GM21825 (cell line): ENCODE measurements around the gene RNU7-1.

Experiments used
- ATAC-seq: cut with Tn5 transposase; IDR thresholded peaks from one replicate; pipeline ENCODE4 v1.9.1; 2021; ENCODE audit warnings: mild to moderate bottlenecking, moderate library complexity; ENCODE audit not compliant: unreplicated experiment

The RNU7-1 gene

DNA sequence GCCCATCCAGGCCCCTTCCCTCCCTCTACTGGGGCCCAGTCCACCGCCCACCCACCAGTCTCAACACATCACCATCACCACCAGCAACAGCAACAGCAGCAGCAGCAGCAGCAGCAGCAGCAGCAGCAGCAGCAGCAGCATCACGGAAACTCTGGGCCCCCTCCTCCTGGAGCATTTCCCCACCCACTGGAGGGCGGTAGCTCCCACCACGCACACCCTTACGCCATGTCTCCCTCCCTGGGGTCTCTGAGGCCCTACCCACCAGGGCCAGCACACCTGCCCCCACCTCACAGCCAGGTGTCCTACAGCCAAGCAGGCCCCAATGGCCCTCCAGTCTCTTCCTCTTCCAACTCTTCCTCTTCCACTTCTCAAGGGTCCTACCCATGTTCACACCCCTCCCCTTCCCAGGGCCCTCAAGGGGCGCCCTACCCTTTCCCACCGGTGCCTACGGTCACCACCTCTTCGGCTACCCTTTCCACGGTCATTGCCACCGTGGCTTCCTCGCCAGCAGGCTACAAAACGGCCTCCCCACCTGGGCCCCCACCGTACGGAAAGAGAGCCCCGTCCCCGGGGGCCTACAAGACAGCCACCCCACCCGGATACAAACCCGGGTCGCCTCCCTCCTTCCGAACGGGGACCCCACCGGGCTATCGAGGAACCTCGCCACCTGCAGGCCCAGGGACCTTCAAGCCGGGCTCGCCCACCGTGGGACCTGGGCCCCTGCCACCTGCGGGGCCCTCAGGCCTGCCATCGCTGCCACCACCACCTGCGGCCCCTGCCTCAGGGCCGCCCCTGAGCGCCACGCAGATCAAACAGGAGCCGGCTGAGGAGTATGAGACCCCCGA lies 6.8 kb upstream of the RNU7-1 start:
- ATAC-seq, result no peak

- ATAC-seq, result peak; percentile 84
Measured at GRCh38 chr12:6937481-6938352, 5.9 kb upstream of the RNU7-1 start.

GRCh38 chr12:6938353-6939190 lies 5.0 kb upstream of the RNU7-1 start:
- no peak for ATAC-seq

DNA sequence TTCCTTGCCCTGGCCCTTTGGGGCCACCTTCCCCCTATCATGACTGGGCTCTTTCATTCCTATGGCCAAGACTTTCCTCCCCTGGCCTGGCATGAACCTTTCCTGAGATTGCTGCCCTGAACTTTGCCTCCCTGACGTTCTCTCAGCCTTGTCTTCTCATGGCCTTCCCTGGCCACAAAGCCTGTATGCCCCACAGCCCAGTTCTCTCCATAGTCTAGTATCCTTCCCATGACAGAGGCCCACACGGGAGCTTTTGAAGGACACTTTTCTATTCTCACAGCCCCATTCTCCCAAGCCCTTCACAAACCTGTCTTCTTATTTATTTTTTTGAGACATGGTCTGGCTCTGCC lies 4.5 kb upstream of the RNU7-1 start:
- ATAC-seq, result no peak

DNA sequence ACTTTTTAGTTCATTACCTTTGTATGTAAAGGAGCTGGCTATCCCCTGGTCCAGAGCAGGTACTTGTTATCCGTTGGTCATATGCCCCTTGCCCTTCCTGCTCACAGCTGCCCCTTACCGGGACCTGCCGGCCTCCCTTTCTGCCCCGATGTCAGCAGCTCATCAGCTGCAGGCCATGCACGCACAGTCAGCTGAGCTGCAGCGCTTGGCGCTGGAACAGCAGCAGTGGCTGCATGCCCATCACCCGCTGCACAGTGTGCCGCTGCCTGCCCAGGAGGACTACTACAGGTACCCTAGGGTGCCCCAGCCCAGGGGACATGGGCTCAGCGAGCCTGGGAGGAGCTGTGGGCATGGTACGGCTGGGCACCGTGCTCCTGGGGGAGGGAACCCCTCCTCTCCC lies 2.3 kb upstream of the RNU7-1 start:
- no peak for ATAC-seq

DNA sequence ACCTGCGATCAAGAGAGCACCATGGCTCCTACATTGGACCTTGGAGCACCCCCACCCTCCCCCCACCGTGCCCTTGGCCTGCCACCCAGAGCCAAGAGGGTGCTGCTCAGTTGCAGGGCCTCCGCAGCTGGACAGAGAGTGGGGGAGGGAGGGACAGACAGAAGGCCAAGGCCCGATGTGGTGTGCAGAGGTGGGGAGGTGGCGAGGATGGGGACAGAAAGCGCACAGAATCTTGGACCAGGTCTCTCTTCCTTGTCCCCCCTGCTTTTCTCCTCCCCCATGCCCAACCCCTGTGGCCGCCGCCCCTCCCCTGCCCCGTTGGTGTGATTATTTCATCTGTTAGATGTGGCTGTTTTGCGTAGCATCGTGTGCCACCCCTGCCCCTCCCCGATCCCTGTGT lies 1.8 kb upstream of the RNU7-1 start:
- ATAC-seq, result no peak

DNA sequence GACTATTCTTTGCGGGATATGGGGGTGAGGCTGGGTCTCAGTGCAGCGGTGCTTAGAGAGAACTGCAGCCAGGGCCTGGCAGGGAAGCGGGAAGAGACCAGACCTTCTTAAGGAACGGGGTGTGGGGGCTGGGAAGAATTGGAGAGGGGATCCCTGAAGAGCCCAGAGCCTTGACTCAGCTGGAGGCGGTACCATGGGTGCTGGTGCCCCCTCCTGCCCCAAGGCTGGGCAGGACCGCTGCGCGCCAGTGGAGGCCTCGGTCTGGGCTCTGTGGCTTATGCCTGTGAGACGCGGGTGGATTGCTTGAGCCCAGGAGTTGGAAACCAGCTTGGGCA lies 1.3 kb upstream of the RNU7-1 start:
- ATAC-seq, result no peak

GRCh38 chr12:6943389-6943721 lies 261 bp upstream of the RNU7-1 start:
- ATAC-seq, result peak; percentile 31

DNA sequence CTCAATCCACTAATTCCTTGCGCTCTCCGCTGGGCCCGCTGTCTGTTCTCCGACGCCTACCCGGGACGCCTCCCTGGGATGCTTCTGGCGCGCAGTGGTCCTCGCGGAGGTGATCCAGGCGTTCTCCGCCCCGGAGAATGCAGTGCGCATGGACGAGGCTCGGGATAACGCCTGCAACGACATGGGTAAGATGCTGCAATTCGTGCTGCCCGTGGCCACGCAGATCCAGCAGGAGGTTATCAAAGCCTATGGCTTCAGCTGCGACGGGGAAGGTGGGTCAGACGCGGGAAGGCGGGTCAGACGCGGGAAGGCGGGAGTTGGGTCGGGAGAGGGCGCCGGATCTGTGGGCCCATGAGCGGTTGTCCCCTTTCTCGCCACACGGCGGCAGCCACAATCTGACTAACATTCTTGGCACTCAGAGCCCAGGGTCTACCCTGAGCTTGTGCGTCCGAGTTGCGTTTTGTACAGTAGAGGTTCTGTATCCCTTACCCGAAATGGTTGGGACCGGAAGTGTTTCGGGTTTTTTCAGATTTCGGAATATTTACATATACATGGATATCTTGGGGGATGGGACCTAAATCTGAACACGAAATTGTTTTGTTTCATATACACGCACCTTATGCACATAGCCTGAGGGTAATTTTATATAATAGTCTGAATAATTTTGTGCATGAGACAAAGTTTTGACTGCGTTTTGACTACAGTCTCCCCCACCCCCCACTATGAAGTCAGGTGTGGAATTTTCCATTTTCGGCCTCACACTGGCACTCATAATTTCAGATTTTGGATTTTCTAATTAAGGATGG lies 968 bp downstream of the RNU7-1 start:
- ATAC-seq, result peak; percentile 30

- no peak for ATAC-seq
Measured at GRCh38 chr12:6945613-6946012, 2.0 kb downstream of the RNU7-1 start.

DNA sequence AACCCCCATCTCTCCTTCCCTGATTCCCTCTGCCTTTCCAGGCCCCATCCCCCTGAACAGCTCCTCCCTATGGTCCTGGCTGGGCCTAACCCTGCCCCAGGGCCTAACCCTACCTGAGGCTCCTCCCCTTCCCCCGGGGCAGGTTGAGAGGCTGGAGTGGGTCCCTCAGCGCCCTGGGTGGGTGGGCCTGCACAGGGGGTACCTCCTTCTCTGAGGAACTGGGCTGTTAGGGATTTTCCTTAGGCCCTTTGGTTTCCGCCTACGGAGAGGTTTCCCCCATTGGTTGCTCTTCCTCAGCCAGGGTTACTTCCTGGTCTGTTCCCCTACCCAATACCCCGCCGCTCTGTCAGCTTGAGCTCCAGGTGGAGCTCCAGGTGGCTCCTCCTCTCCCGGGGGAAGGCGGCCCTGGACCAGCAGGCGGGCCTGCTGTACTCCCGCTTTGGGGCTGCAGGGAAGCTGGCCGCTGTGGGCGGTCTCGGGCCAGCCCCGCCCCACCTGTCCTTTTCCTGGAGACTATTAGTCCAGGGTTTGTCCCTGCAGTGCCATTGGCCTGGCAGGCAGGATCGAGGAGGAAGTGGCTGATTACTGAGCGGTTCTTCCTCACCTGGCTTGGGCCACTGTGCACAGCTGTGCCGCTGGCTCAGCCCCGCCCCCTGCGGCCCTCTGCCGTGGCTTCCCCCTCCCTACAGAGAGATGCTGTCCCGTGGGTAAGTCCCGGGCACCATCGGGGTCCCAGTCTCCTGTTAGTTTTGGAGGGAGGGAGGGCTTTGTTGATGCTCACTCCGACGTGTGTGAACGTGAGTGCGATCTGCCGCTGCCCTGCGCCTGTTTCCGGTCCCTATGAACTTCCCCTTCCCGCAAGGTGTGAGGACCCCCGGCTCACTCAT lies 2.7 kb downstream of the RNU7-1 start:
- ATAC-seq, result peak; percentile 19

GRCh38 chr12:6946920-6947374 lies 3.3 kb downstream of the RNU7-1 start:
- no peak for ATAC-seq

DNA sequence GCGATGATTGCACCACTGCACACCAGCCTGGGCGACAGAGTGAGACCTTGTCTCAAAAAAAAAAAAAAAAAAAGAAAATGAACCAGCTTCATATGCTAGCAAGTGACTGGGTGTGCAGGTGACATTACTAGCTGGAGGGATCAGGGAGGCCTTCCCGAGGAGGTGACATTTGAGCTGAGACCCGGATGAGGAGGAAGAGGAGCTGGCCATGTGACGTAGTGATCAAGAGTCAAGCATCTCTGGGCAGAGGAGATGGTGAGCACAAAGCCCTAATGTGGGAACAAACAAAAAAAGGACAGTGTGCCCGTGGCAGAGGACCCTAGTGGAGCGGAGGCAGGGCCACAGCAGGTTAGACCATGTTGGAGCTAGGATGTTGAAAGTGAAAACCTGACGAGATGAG lies 4.0 kb downstream of the RNU7-1 start:
- no peak for ATAC-seq

DNA sequence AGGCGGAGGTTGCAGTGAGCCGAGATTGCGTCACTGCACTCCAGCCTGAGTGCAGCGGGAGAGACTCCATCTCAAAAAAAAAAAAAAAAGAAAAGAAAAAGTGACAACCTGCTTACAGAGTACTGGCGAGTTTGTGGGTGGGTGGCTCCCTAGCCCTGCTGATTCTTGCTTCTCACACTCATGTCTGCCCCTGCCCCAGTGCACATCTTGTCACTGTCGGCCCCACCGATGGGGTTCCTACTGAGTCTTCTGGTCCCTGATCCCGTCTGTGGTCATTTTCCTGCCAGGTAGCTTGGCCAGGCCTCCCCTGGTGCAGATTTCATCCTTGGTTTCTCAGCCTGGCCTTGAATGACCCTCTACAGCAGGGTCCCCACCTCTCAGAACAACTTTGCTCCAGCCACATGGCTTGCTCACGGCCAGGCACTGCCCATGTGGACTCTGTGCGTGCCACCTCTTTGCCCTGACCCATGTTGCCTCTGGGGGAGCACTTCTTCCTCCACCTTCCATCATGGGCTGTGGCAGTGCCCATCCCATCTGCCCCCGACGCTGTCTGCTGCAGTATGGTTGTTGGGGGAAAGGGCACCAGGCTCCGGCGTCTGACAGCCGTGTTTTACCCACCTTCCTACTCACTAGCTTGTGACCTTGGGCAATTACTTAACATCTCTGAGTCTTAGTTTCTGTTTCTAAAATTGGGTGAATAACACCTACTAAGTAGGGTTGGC lies 5.4 kb downstream of the RNU7-1 start:
- ATAC-seq, result no peak

GRCh38 chr12:6950401-6950801 lies 6.8 kb downstream of the RNU7-1 start:
- ATAC-seq, result no peak

DNA sequence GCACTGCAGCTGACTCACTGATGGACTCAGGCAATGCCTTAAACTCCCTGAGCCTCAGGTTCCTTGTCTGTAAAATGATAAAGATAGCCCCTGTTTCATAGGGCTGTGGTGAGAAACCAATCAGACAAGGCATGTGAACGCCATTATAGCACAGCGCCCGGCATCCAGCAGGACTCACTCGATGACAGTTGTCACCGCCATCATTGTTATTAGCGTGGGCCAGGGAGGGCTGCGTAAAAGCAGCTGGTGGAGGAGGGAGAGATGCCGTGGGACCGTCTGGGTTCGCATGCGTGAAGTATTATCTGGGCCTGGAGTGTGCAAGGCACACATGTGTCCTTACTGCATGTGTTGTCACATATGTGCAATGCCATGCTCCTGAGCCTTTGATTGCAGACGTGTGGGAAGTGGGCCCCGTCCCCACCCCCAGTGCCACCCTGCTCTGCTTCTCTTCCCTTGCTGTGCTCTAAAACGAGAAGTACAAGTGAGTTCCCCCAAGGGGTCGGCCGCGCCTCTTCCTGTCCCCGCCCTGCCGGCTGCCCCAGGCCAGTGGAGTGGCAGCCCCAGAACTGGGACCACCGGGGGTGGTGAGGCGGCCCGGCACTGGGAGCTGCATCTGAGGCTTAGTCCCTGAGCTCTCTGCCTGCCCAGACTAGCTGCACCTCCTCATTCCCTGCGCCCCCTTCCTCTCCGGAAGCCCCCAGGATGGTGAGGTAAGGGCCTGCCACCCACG lies 7.4 kb downstream of the RNU7-1 start, which contains the start of gene PTPN6:
PTPN6 (plus strand) TSS at position 546 of the 730 bp plus-strand sequence; CDS start at position 703, 157 bp downstream.
- ATAC-seq, result peak; percentile 21

GRCh38 chr12:6951551-6952120 lies 8.0 kb downstream of the RNU7-1 start:
- ATAC-seq, result no peak
